K562 (cell line): ENCODE results near the gene ATXN2L. TPM values are rescaled to one million over a fixed set of nuclear protein-coding genes. Genes with fewer than 3 reads are reported as not detected.

Experiments used
- CBX8 ChIP-seq: fragments of 200-600 bp; sonication (generic); IDR thresholded peaks from 2 replicates; pipeline ENCODE4 v1.6.1; 2012; ENCODE audit warnings: borderline replicate concordance, mixed run types, low read depth, mild to moderate bottlenecking, moderate library complexity, mixed read lengths, low read length, control low read depth, inconsistent platforms; ENCODE audit not compliant: poor library complexity, severe bottlenecking; ENCODE audit errors: extremely low read depth
- ELK1 ChIP-seq: sonication (generic); formaldehyde crosslinking; IDR thresholded peaks from 2 replicates; pipeline ENCODE4 v1.8.1; 2022; ENCODE audit warnings: missing genetic modification reagents
- ESRRA ChIP-seq: fragments of 450-650 bp; IDR thresholded peaks from 2 replicates; pipeline ENCODE4 v1.6.1; 2014; ENCODE audit warnings: low read depth, mild to moderate bottlenecking, moderate library complexity, borderline replicate concordance
- FOXK1 ChIP-seq: sonication (generic); formaldehyde crosslinking; IDR thresholded peaks from 2 replicates; pipeline ENCODE4 v1.8.0; 2022; ENCODE audit warnings: missing genetic modification reagents, mild to moderate bottlenecking, borderline replicate concordance
- HEY1 ChIP-seq: fragments of 250-450 bp; sonication (Bioruptor Pico); IDR thresholded peaks from 2 replicates; pipeline ENCODE4 v1.5.0; 2020; ENCODE audit warnings: mild to moderate bottlenecking, moderate library complexity, borderline replicate concordance
- HMG20A ChIP-seq: fragments of 450-650 bp; formaldehyde crosslinking; conservative IDR thresholded peaks from 2 replicates; pipeline ENCODE4 v1.4.0; 2020; ENCODE audit warnings: mild to moderate bottlenecking, mixed read lengths
- KDM2B ChIP-seq: fragments of 250-450 bp; sonication (Bioruptor Pico); IDR thresholded peaks from 2 replicates; pipeline ENCODE4 v1.8.0; 2021; ENCODE audit warnings: mild to moderate bottlenecking, moderate library complexity
- MED1 ChIP-seq: sonication (generic); formaldehyde crosslinking; IDR thresholded peaks from 2 replicates; pipeline ENCODE4 v1.8.1; 2023; ENCODE audit warnings: missing genetic modification reagents, borderline replicate concordance
- MTA3 ChIP-seq: fragments of 450-650 bp; formaldehyde crosslinking; IDR thresholded peaks from 2 replicates; pipeline ENCODE4 v1.6.1; 2017; ENCODE audit warnings: mild to moderate bottlenecking, borderline replicate concordance
- MTF1 ChIP-seq: fragments of 250-450 bp; sonication (Bioruptor Pico); IDR thresholded peaks from 2 replicates; pipeline ENCODE4 v1.9.0; 2021; ENCODE audit warnings: moderate library complexity, mild to moderate bottlenecking, inconsistent platforms, borderline replicate concordance
- NBN ChIP-seq: fragments of 450-650 bp; IDR thresholded peaks from 2 replicates; pipeline ENCODE4 v1.6.1; 2016; ENCODE audit warnings: low read depth, mild to moderate bottlenecking
- RB1 ChIP-seq: fragments of 450-650 bp; IDR thresholded peaks from 2 replicates; pipeline ENCODE4 v1.6.1; 2017; ENCODE audit warnings: low read depth, mild to moderate bottlenecking
- RBM15 ChIP-seq: fragments of 200-400 bp; formaldehyde crosslinking; IDR thresholded peaks from 2 replicates; pipeline ENCODE4 v1.6.1; 2018; ENCODE audit warnings: mild to moderate bottlenecking, low read length, moderate library complexity; ENCODE audit not compliant: insufficient read depth
- SAFB2 ChIP-seq: fragments of 200-400 bp; formaldehyde crosslinking; IDR thresholded peaks from 2 replicates; pipeline ENCODE4 v1.6.1; 2018; ENCODE audit warnings: borderline replicate concordance, low read length, low read depth, moderate library complexity; ENCODE audit not compliant: severe bottlenecking
- SMARCA5 ChIP-seq: fragments of 450-650 bp; IDR thresholded peaks from 2 replicates; pipeline ENCODE4 v1.6.1; 2016
- STAT5B ChIP-seq: fragments of 250-450 bp; sonication (Bioruptor Pico); IDR thresholded peaks from 2 replicates; pipeline ENCODE4 v1.8.0; 2021; ENCODE audit warnings: mild to moderate bottlenecking, inconsistent platforms
- ZNF395 ChIP-seq: fragments of 200-800 bp; sonication (Bioruptor generic); IDR thresholded peaks from 2 replicates; pipeline ENCODE4 v1.6.1; 2017; ENCODE audit warnings: missing genetic modification characterization, missing compliant biosample characterization
- ZNF449 ChIP-seq: fragments of 250-450 bp; sonication (Bioruptor Pico); IDR thresholded peaks from 2 replicates; pipeline ENCODE4 v1.8.0; 2022; ENCODE audit warnings: moderate library complexity, mild to moderate bottlenecking, inconsistent platforms
- polyA plus RNA-seq, 8 experiments: library from polyadenylated mRNA; depleted of rRNA in 4 of 8; stranded (reverse) in 5 of 8; unstranded in 3 of 8; fragments of >200 nt; fragmentation: Nextera tagmentation in 2 of 8; fragmentation: Illumina TruSeq in 1 of 8; extraction: Ambion mirVana in 2 of 8; extraction: Trizol in 1 of 8; gene quantifications; 2 replicates each; pipeline versions ENCODE4 v1.2.1 to v1.2.3, GENCODE V29; 2011 to 2014; ENCODE audit warnings: inconsistent platforms in 1 of 8, missing spikeins in 1 of 8
- total RNA-seq, 7 experiments: library from RNA; depleted of rRNA in 6 of 7; stranded (reverse); fragments of >200 nt in 6 of 7; fragmentation: Illumina TruSeq in 2 of 7; extraction: Trizol in 2 of 7; gene quantifications; 2 replicates each; pipeline versions ENCODE4 v1.2.1 to v1.2.3, GENCODE V29; 2011 to 2021; ENCODE audit warnings: low replicate concordance in 1 of 7
- TF ChIP-seq, protein P1 (sequence below), 2 experiments: fragments of 250-450 bp in 1 of 2; fragments of 450-650 bp in 1 of 2; sonication (Bioruptor Pico) in 1 of 2; IDR thresholded peaks; 2 replicates each; pipeline versions ENCODE4 v1.6.1 to v1.8.0; 2016 to 2021; ENCODE audit warnings: mild to moderate bottlenecking in 2 of 2, moderate library complexity in 2 of 2, missing compliant biosample characterization in 1 of 2, missing genetic modification characterization in 1 of 2

ATXN2L gene
- total and polyA plus RNA-seq, 9 of the 15 experiments (the other 6 are each of a cell fraction or from before 2014, with no cell fraction given), result 3.8 to 280 (median 37.2) TPM

GRCh38 chr16:28846080-28846932 is 23.5 kb downstream of the ATXN2L start, which contains the start of gene TUFM (continued):
- TF ChIP-seq CBX8, result no peak
- no peak for TF ChIP-seq MTF1 (CRISPR knock-in tag)
- TF ChIP-seq ZNF395 (CRISPR knock-in tag), result peak; percentile 17; the same call in 1 of the 2 replicates
- peak; percentile 60; the same call in 1 of the 2 replicates for TF ChIP-seq FOXK1 (CRISPR knock-in tag)
- no peak for TF ChIP-seq SAFB2
- no peak for TF ChIP-seq HMG20A (CRISPR knock-in tag)
- TF ChIP-seq, protein P1, sequence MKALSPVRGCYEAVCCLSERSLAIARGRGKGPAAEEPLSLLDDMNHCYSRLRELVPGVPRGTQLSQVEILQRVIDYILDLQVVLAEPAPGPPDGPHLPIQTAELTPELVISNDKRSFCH (CRISPR knock-in tag; IDR thresholded peaks at IDR 0.05), result no peak
- TF ChIP-seq, protein P1 (tag; IDR thresholded peaks at IDR 0.05), result no peak; the same call in 1 of the 2 replicates
- TF ChIP-seq MTA3, result peak; percentile 82; the same call in 1 of the 2 replicates
- no peak for TF ChIP-seq RBM15
- TF ChIP-seq ESRRA, result peak; percentile 97
- TF ChIP-seq ZNF449, result no peak
- TF ChIP-seq ELK1 (CRISPR knock-in tag), result no peak
- TF ChIP-seq HEY1 (CRISPR knock-in tag), result no peak
- no peak for TF ChIP-seq MED1 (CRISPR knock-in tag)
- TF ChIP-seq RB1, result peak; percentile 71; the same call in 1 of the 2 replicates
- TF ChIP-seq SMARCA5, result peak; percentile 96
- peak; percentile 91; the same call in 1 of the 2 replicates for TF ChIP-seq NBN
- TF ChIP-seq KDM2B, result no peak
- no peak for TF ChIP-seq STAT5B (CRISPR knock-in tag)
